Hematopoietic multipotent progenitor cell treated with erythropoietin and hydrocortisone succinate and interleukin-3 and kit ligand, for 17 days (in vitro differentiated cells): Measurements from ENCODE around the gene CMSS1.

Source experiments
- DNase-seq: peaks from one replicate; pipeline ENCODE4 v3.0.0-alpha.2; 2015; ENCODE audit warnings: low spot score

CMSS1 gene

DNA sequence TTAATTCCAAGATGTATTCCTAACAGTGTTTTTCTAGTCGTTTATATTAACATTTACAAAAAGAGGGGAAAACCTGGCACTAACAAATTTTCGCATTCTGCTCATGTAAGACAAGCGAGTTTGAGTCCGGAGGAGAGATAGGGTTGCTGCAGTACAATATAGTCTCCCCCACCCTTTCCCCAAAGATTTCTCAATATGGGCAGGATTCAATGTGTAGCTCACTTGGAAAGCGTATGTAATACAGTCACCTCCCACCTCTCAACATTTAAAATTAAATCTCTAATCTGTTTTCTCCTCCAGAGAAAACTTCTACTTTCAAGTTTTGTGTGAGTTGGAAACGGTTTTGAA lies 57.9 kb downstream of the CMSS1 start:
- no peak for DNase-seq

DNA sequence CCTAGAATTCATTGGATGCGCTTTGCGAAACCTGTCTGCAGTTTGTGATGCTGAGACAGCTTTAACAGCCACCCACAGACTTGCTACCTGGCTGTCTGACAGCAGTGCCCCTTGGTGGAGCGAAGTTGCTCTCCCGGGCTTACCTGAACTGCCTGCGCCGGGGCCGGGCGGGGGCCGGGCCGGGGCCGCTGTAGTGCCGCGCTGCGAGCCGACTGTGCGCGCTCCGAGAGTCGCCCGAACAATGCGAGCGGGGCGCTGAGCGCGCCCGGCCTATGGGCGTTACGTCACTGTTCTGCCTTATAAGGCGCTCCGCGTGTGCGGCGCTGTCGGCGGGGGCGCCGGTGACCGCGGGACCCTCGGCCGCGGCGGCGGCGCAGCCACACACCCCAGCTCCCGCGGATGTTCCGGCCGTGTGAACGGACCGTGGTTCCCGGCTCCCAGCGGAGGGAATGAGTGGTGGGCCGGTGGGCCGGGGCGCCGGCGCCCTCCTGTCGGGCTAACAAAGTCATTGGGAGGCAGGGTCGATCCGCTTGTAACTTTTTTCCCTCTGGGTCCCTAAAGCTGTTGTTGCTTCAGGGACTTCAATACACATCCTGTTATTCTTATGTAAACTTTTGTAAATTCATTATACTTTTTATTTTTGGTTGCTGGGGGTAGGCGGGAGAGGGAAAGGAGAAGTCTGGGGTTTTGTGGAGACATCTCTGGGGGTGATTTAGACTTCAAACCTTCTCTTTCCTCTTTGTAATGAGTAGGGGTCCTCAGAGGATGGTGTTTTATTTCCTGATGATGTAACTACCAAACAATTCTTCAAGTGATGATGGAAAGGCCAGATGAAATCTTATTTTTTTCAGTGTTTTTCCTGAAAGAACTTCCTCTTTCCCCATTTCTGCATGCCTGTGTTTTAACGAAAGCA lies 58.5 kb downstream of the CMSS1 start:
- peak; percentile 11 for DNase-seq

DNA sequence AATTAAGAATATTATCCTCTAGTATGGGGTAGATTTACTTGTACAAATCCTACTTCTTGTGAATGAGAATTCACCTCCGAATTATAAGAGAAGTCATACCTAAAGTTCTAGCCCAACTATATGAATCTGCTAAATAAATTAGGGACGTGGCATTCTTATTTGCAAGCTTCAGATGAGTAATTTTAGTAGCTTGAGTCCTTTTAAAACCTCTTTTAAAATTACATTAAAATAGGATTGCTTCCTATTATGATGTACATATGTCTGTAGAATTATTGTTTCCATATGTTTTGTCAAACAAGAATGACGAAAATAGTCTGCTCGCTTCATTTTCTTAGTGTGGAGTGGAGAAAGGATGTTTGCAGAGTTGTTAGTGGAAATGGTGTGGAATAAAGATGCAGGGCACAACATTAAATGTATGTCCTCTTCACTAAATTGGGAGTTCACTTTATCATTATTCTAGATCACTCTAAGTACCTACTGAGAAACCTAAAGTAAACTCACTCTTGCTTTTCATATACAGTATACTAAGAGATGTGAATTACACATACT lies 59.4 kb downstream of the CMSS1 start:
- no peak for DNase-seq

DNA sequence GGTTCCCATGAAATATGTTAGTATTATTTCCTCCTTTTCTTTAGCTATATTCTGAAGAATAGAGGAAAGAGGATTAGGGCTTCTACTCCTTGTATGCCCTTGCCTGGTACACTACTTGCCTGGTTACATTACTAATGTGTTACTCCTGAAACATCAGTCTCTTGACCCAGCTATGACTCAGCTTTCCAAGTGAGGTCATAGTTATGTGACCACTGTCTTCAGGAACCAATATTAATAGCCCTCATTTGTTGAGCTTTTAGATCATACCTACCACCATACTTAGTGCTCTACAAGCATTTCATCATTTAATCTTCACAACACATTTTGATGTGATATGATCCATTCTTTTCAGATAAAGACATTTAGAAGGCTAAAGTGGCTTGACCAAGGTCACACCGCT lies 60.3 kb downstream of the CMSS1 start:
- DNase-seq: no peak

DNA sequence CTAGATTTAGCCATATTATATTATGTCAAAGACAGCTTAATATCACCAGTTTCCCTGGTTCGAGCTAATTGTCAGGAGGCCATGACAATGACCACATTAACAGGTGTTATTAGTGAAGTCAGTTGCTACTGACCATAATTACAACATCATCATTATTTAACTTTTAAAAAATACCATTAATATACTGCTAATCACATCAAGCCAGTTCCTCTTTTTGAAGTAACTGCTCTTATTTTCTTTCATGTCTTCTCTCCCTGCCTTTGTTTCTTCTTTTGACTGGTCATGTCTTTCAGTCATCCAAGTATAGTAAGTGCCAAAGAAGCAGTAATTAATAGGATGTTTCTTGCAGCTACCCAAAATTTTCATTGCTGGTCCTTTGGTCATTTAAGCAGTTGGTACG lies 61.6 kb downstream of the CMSS1 start:
- no peak for DNase-seq

DNA sequence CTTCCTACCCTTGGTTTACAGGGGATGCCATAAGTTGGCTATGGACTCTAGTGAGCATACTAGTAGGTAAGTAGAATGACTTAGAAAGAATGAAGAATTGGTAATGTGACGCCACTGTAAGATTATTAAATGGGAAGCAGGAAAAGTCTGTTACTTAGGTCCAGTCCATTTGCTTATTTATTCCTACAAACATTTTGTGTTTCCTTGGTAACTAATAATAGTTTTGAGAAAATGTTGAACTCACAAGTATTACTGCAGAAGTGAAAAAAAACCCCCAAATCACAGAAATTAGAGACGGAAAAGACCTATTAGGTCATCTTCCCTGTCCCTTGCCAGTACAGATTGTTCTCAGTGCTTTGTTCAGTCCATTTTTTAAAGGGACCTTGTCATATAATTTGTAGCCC lies 63.5 kb downstream of the CMSS1 start:
- DNase-seq: no peak

DNA sequence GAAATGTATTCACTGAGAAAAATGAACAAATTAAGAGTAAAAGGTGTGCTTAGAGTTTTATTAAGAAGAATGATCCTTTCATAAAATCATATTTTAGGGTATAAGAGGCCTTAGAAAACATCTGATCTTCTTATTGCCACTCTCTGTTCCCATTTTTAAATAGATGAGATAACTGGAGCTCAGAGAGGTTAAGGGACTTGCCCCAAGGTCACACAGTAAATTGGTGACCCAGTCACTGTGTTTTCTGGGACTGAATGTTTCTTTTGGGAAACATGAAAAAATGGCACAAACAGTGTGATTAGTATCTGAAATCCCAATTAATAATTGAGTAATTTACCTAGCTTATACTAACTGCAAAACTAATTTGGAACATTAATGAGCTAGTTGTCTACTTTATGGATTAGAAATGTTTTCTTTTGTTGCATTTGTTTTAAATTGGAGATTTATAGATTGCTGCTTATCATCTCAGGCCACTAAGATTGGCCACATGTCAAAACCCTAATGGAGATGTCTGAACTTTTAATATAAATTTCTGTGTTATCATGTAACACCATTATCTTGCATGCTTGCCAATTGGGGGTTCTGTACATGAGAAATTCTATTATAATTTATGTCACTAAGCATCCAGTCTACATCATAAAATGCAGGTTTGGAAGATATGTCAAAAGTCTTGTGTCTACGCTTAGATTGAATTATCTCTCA lies 64.9 kb downstream of the CMSS1 start:
- DNase-seq: no peak

DNA sequence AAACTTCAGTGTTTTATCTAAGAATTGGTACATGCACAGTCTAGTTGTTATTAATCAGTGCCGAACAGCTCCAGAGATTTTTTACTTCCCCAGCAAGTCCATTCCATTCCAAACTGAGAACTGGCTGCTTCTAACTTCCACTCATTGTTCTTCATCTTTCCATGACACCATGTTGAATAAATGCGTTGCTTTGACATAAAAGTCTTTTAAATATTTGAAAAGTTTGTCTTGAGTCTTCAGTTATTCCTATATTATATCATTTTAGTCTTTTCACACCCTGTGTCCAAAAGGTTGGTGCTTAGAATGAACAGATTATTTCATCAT lies 65.4 kb downstream of the CMSS1 start:
- no peak for DNase-seq

DNA sequence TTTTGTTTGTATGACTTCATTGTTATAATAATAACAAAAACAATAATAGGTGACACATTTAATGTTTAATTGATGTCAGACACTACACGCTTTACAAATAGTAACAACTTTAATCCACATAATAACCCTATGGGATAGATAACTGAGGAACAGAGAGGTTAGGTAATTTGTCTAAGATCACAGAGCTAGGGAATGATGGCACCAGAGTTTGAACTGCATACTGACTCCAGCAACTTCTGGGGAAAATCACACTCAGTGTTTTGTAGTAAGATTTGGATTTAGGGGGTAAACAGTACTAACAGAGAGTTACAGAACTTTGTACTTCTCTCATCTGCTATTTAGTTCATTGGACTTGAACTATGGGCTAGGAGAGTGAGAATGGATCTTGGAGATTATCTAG lies 66.0 kb downstream of the CMSS1 start:
- no peak for DNase-seq

DNA sequence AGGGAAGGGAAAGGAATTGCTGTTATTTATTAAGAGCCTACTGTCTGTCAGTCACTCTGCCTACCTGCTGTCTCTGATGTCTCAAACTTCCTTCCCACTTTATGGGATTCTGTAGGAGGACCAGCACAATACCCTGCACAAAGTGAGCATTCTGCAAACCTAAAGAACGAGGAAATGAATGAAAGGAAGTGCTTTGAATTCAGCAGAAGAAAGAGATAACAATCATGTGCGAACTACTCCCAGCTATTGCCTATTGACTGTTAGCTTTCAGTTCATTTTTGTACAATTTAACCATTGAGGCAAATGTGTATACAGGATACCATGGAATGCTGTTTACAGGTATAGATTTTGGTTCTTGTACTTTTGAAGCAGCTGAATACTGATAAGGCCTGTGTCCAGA lies 66.8 kb downstream of the CMSS1 start:
- no peak for DNase-seq

DNA sequence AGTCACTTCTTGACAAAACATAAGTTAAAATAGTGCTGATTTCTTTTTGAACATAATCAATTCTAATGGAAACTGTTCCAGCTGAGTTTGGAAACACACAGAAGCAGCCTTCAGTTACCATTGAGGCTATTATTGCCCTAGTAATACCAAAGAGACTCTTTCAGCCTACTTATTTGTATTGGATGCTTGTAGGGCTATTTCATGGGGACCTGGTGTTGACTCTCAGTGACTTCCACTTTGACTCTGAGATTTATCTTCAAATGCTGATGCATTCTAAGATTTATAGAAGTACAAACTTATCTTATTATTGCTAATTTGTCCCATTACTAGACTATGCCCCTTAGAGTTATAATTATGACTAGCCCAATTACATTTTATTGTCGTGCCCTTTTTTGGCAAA lies 67.4 kb downstream of the CMSS1 start:
- DNase-seq: no peak

DNA sequence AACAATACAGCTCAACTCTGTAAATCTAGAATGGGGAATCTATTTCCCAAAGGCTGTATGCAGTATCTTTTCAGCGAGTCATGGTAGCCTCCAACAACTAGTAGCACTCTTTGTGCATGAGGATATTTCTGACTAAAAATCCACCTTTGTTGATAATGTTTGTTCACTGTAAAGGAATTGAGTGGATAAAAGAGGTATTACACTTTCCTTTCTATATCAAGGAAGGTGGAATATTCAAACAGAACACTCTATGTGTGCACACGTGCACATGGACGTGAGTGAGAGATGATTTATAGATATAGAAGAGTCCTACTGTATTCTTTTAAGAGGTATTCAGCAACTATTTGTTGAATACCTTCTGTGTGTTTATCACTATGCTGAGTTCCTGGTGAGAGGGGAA lies 68.2 kb downstream of the CMSS1 start:
- DNase-seq: no peak

DNA sequence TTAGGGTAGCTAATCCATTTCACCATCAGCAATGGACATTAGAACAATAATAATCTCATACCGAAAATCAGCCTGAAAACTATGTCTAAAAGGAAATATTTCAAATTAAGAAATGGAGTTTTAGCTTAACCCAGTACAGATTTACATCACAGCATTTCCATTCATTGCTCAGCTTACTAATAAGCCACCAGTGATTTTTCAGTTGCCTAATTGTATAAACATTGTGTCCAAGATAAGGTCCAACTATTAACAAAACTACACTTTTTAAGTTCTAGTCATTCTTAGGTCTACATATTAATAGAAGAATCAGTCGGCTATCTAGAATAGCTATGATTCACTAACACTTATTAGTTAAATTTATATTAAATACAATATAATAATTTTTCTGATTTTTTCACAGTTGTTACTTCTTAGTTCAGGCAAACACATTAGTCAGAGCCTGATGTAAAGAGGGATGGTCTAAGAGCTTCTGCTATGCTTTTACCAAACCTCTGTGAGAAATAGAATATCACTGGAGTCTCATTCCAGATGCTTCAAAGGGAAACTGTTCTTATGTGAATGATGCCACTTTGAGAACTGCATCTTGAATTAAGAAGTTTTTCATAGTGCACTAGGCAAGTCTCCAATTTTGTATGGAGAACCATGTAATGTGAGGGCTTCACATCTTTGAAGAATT lies 74.1 kb downstream of the CMSS1 start:
- no peak for DNase-seq

DNA sequence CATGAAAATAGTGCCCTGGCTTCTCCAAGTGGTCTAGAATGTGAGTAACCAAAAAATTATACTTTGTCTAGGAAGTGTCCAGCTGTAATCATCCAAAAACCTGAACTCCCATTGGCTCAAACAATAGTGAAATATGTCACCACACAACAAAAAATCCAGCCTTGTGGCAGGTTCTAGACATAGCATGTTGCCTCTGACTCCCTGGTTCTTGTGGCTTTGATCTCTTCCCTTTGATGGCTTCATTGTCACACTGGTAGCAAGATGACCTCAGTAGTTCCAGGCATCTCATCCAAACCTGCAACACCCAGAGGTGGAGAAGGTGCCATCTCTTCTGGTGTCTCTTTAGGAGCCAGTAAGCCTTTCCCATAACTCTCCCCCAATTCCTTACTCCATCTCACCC lies 74.7 kb downstream of the CMSS1 start:
- DNase-seq: no peak

DNA sequence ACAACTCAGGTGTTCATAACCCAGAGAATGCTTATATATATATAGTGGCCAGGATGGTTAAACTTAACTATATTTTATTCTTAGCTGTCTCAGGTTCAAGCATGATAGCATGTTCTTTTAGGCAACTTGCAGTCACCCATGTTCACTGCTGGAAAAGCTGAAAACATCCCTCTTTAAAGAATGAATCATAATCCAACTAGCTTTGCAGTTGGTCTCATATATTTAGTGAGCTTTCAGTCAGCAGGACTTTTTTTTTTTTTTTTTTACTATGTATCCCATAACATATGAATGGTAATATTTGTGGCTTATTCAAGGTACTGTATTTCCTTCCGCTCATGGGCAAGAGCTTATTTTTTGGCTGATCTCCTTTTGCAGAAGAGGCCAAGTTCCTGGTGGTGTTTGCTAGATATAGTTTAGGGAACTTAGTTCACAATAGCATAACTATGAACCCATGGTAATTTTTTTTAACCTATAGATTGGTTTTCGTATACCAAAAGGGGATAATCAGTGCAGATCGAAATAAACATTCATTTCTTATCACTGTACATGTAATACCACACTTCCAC lies 77.6 kb downstream of the CMSS1 start:
- no peak for DNase-seq

DNA sequence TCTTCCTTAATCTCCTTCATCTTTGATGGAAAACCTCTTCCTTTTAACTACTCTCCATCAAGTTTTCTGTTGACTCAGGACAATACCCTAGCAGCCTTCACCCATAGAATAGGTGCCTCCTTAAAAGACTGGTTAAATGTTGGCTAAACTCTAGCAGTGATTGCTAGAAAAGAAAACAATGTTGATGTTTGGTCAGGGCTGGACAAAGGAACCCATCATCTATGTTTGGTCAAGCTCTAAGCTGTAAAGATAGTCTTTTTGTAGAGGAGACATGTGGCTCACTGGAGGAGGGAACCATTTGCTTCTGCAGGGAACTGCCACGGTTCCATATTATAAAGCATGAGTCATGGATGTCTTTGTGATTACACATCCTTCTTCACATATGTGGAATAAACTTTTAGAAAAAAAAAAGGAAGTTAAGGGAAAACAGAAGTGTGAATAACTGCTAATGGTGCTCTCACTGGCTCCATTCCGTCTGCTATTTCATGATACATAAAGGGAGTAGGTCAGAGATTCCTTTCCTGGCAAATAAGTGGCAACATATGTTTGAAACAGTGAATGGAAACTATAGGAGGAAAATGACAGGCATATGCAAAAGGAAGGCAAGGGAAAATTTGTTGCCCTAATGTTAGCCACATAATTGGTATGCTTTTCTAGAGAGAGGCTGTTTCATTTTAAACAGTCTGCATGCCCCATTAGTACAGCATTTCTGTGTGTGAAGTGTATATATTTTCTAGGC lies 78.2 kb downstream of the CMSS1 start:
- DNase-seq: no peak

DNA sequence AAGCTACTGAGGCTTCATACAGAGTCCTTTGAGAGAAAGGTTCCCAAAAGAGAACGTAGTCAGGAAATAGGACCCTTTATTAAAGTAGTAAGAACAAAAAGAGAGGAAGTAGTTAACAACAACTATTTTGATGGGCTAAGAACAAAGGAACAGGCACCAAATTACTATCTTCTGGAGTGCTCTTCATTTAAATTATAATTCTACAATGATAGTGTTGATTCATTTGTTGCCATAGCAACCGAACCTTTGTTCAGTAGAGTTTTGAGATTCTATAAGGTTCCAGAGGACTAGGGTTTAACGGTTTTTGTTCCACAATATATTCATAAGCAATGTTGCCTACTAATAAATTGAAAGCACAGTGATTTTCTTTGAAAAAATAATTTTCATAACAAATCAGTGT lies 78.8 kb downstream of the CMSS1 start:
- no peak for DNase-seq

DNA sequence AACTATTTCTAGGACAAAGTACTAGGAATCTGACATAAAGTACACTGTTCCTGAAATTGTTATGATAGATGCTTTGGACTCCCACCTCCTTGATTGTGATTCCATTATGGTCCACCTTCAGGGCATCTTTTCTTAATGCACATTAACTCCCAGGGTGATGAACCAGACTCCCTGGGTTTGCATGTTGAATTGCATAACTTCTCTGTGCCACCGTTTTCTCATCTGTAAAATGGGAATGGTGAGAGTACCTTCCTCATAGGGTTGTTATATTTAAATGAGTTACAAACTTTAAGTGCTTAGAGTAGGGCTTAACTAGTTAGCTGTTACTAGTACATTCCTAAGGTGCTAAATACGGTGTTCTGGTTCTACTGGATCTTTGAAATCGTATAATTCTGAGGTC lies 81.9 kb downstream of the CMSS1 start:
- no peak for DNase-seq

DNA sequence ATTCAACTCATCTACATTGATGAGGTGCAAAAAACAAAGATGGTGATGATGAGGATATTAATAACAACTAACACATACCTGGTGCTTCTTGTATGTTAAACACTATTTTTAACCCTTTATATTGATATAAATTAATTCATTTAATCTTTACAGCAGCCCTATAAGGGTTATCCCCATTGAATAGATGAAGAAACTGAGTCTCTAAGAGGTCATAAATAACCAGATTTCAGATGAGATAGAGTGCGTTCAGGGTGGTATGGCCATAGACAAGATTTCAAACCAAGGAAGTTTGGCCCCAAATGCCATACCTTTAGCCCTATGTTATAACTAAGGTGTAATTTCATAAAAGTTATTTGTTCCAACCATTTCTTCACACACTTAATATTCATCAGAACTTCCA lies 82.6 kb downstream of the CMSS1 start:
- DNase-seq: no peak

DNA sequence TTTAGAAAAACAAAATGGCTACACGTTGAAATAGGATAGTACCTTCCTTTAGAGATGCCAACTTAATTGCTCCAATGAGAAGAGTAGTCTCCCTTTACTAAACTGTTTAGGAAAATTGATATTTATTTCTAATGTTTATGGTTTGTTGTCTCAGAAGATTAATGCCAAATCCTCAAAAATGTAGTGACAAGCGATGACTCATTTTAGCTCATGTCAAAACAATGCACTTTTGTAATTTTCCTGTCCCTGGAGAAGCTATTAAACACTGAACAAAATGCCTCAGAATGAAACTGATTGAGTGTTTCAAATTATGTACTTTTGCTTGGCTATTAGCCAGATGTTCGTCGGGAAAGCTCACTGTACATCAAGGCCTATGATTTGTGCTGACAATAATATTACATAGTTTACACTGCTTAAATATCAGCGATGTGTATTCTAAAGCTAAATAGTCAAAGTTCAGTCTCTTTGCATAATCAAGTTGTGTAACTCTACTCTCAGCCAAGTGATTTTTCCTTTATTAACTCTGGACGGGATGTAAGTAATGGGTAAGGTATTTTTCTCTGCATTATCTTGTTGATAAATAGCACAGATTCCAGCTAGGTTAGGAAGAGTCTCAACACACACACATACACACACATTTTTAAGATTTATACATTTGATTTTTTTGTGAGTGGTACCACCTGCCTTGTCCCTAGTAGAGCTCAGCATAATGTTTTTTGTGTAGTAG lies 83.7 kb downstream of the CMSS1 start:
- no peak for DNase-seq

DNA sequence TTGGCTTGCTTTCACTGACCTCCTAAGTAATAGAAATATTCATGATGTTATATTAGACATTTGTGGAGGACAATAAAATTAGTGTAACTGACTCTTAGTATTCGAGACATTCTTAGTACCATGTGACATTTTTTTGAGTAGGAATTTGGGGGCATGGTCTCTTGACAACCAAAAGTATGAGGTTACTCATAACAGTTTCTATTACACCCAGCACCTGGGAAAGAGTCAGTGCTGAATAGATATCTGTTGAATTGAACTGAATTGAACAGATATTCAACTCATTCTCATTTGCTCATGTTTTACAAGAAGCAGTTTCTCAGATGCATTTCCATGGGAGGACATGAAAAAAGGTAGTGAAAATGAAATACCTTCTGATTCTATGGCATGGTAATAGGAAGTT lies 84.4 kb downstream of the CMSS1 start:
- no peak for DNase-seq
